IMR-90 (cell line): ENCODE data around the gene CD276. TPM values are rescaled to one million over a fixed set of nuclear protein-coding genes. Genes with fewer than 3 reads are reported as not detected.

ENCODE experiments used
- ATAC-seq: fragments of 200-7000 bp; cut with Tn5 transposase; 2 replicates; pipeline ENCODE4 v1.9.1; 2020; ENCODE audit warnings: low read depth, mild to moderate bottlenecking, moderate library complexity
- BruUV-seq: library from RNA; stranded (reverse); fragments of 400-500 nt; replicated peaks from 2 replicates; lab custom pipeline; 2021; lab: Mats Ljungman, UMichigan
- CTCF ChIA-PET: fragments of 300-600 bp; formaldehyde crosslinking; extraction: SDS; loops from one replicate; lab custom pipeline; 2021; ENCODE audit warnings: antibody characterized with exemption; lab: Yijun Ruan, JAX
- POLR2A ChIA-PET: fragments of 300-600 bp; sonication (Branson Sonifier 250); formaldehyde crosslinking; loops from one replicate; lab custom pipeline; 2022; ENCODE audit warnings: antibody characterized with exemption; ENCODE audit not compliant: unreplicated experiment; lab: Charles Lee
- DNase-seq: peaks from one replicate; pipeline ENCODE4 v3.0.0; 2013
- H2AFZ ChIP-seq: replicated peaks from 2 replicates; pipeline ENCODE3; 2013; ENCODE audit warnings: low read length, mild to moderate bottlenecking; ENCODE audit not compliant: poor library complexity
- H2AK5ac ChIP-seq: 2 replicates; pipeline ENCODE4 v1.6.1; 2013; ENCODE audit warnings: low read depth, low read length, inconsistent platforms
- H2AK9ac ChIP-seq: replicated peaks from 2 replicates; pipeline ENCODE3; 2013; ENCODE audit warnings: mild to moderate bottlenecking, low read depth, low read length, moderate library complexity; ENCODE audit not compliant: poor library complexity
- H2BK120ac ChIP-seq: 2 replicates; pipeline ENCODE4 v1.6.1; 2013; ENCODE audit warnings: low read depth, low read length, inconsistent platforms
- H2BK15ac ChIP-seq: 3 replicates; pipeline ENCODE4 v1.6.1; 2013; ENCODE audit warnings: low read depth, low read length, inconsistent platforms
- H2BK20ac ChIP-seq: 2 replicates; pipeline ENCODE4 v1.6.1; 2013; ENCODE audit warnings: low read depth, mild to moderate bottlenecking, inconsistent platforms, low read length, moderate library complexity
- H2BK5ac ChIP-seq: 2 replicates; pipeline ENCODE4 v1.6.1; 2013; ENCODE audit warnings: mild to moderate bottlenecking, low read depth, low read length, inconsistent platforms; ENCODE audit not compliant: poor library complexity, severe bottlenecking
- H3K14ac ChIP-seq: replicated peaks from 2 replicates; pipeline ENCODE4 v1.6.1; 2013; ENCODE audit warnings: low read depth, low read length, inconsistent platforms
- H3K18ac ChIP-seq: 2 replicates; pipeline ENCODE4 v1.6.1; 2013; ENCODE audit warnings: low read depth, low read length, control low read depth
- H3K23ac ChIP-seq: 2 replicates; pipeline ENCODE4 v1.6.1; 2013; ENCODE audit warnings: low read depth, low read length, inconsistent platforms
- H3K27ac ChIP-seq: 2 replicates; pipeline ENCODE4 v1.5.1; 2013; ENCODE audit warnings: mild to moderate bottlenecking, control low read depth, low read length; ENCODE audit not compliant: insufficient read depth
- H3K27me3 ChIP-seq: 2 replicates; pipeline ENCODE4 v1.6.1; 2013; ENCODE audit warnings: low read length; ENCODE audit not compliant: control insufficient read depth, insufficient read depth
- H3K36me3 ChIP-seq: 2 replicates; pipeline ENCODE4 v1.6.1; 2013; ENCODE audit warnings: low read length, mixed read lengths; ENCODE audit not compliant: control insufficient read depth, insufficient read depth
- H3K4ac ChIP-seq: 2 replicates; pipeline ENCODE4 v1.6.1; 2013; ENCODE audit warnings: low read depth, low read length, inconsistent platforms
- H3K4me1 ChIP-seq: 2 replicates; pipeline ENCODE4 v1.6.1; 2013; ENCODE audit warnings: low read length, mixed read lengths; ENCODE audit not compliant: control insufficient read depth, insufficient read depth
- H3K4me2 ChIP-seq: 2 replicates; pipeline ENCODE4 v1.6.1; 2013; ENCODE audit warnings: low read depth, mild to moderate bottlenecking, control low read depth, low read length, moderate library complexity
- H3K4me3 ChIP-seq: 2 replicates; pipeline ENCODE4 v1.5.1; 2013; ENCODE audit warnings: low read depth, mild to moderate bottlenecking, control low read depth, low read length, moderate library complexity; ENCODE audit not compliant: insufficient read depth
- H3K56ac ChIP-seq: 2 replicates; pipeline ENCODE4 v1.6.1; 2013; ENCODE audit warnings: low read length, inconsistent platforms; ENCODE audit not compliant: insufficient read depth; ENCODE audit errors: extremely low read depth
- H3K79me1 ChIP-seq, 2 experiments: 2 replicates each; pipeline ENCODE4 v1.6.1; 2013; ENCODE audit warnings: low read length in 2 of 2, inconsistent platforms in 1 of 2, low read depth in 1 of 2
- H3K9ac ChIP-seq: 2 replicates; pipeline ENCODE4 v1.6.1; 2013; ENCODE audit warnings: low read depth, low read length, control low read depth
- H3K9me1 ChIP-seq: 2 replicates; pipeline ENCODE4 v1.6.1; 2013; ENCODE audit warnings: low read length, inconsistent platforms; ENCODE audit not compliant: insufficient read depth
- H3K9me3 ChIP-seq: 2 replicates; pipeline ENCODE4 v1.6.1; 2013; ENCODE audit warnings: low read length; ENCODE audit not compliant: control insufficient read depth, insufficient read depth
- H4K20me1 ChIP-seq: 2 replicates; pipeline ENCODE4 v1.6.1; 2013; ENCODE audit warnings: low read length, inconsistent platforms; ENCODE audit not compliant: insufficient read depth
- H4K5ac ChIP-seq: 2 replicates; pipeline ENCODE4 v1.6.1; 2013; ENCODE audit warnings: mild to moderate bottlenecking, low read depth, low read length, control low read depth
- H4K8ac ChIP-seq, 2 experiments: 2 replicates each; pipeline ENCODE4 v1.6.1; 2013; ENCODE audit warnings: low read depth in 2 of 2, low read length in 2 of 2, control low read depth in 1 of 2, inconsistent platforms in 1 of 2
- H4K91ac ChIP-seq: 2 replicates; pipeline ENCODE4 v1.6.1; 2013; ENCODE audit warnings: low read depth, low read length, inconsistent platforms; ENCODE audit not compliant: insufficient read depth
- BHLHE40 ChIP-seq: fragments of 150-350 bp; IDR thresholded peaks from 2 replicates; pipeline ENCODE4 v1.6.1; 2016; ENCODE audit warnings: mild to moderate bottlenecking, low read depth, low read length
- CEBPB ChIP-seq: IDR thresholded peaks from 2 replicates; pipeline ENCODE4 v1.6.1; 2012; ENCODE audit warnings: low read depth, low read length, improper control_type of control experiment
- CHD1 ChIP-seq: IDR thresholded peaks from 2 replicates; pipeline ENCODE4 v1.6.1; 2012; ENCODE audit warnings: low read depth, low read length, improper control_type of control experiment
- ELK1 ChIP-seq: fragments of 150-350 bp; IDR thresholded peaks from 2 replicates; pipeline ENCODE4 v1.6.1; 2016; ENCODE audit warnings: low read depth, mild to moderate bottlenecking, low read length, moderate library complexity, borderline replicate concordance
- FOS ChIP-seq: fragments of 150-350 bp; IDR thresholded peaks from 2 replicates; pipeline ENCODE4 v1.6.1; 2016; ENCODE audit warnings: low read depth, low read length
- MAFK ChIP-seq: IDR thresholded peaks from 2 replicates; pipeline ENCODE4 v1.6.1; 2012; ENCODE audit warnings: low read depth, low read length, improper control_type of control experiment
- MAZ ChIP-seq: IDR thresholded peaks from 2 replicates; pipeline ENCODE4 v1.6.1; 2012; ENCODE audit warnings: low read depth, mild to moderate bottlenecking, low read length, improper control_type of control experiment, moderate library complexity, borderline replicate concordance
- MXI1 ChIP-seq: IDR thresholded peaks from 2 replicates; pipeline ENCODE4 v1.6.1; 2012; ENCODE audit warnings: low read depth, mild to moderate bottlenecking, low read length, moderate library complexity, borderline replicate concordance
- NFE2L2 ChIP-seq: fragments of 150-350 bp; IDR thresholded peaks from 2 replicates; pipeline ENCODE4 v1.6.1; 2016; ENCODE audit warnings: low read depth, mild to moderate bottlenecking, low read length
- POLR2A ChIP-seq: IDR thresholded peaks from 2 replicates; pipeline ENCODE4 v1.6.1; 2012; ENCODE audit warnings: mild to moderate bottlenecking, low read depth, low read length
- RAD21 ChIP-seq: IDR thresholded peaks from 2 replicates; pipeline ENCODE4 v1.6.1; 2012; ENCODE audit warnings: low read length, improper control_type of control experiment
- RCOR1 ChIP-seq: IDR thresholded peaks from 2 replicates; pipeline ENCODE4 v1.6.1; 2012; ENCODE audit warnings: mild to moderate bottlenecking, low read length, improper control_type of control experiment; ENCODE audit not compliant: insufficient replicate concordance
- RFX5 ChIP-seq: IDR thresholded peaks from 2 replicates; pipeline ENCODE4 v1.8.0; 2012; ENCODE audit warnings: low read depth, mild to moderate bottlenecking, low read length, moderate library complexity
- SMC3 ChIP-seq: fragments of 150-350 bp; IDR thresholded peaks from 2 replicates; pipeline ENCODE4 v1.6.1; 2016; ENCODE audit warnings: low read depth, mild to moderate bottlenecking, antibody characterized with exemption, low read length, moderate library complexity
- USF2 ChIP-seq: fragments of 150-350 bp; IDR thresholded peaks from 2 replicates; pipeline ENCODE4 v1.6.1; 2017; ENCODE audit warnings: mild to moderate bottlenecking, antibody characterized with exemption, low read length, low read depth
- WGBS, 2 experiments: methylation state at CpG; one replicate each; pipeline versions ENCODE4 v1.1.5 to v1.1.7; 2013; ENCODE audit warnings: missing lambda C conversion rate in 2 of 2; ENCODE audit not compliant: insufficient read length in 1 of 2; ENCODE audit errors: extremely low coverage in 2 of 2; 5-methylcytosine and 5-hydroxymethylcytosine counted together
- dilution Hi-C: fragments of 300-500 bp; cut with HindIII; formaldehyde crosslinking; loops from one replicate; pipeline ENCODE4 v1.14.3; 2018; ENCODE audit warnings: low sequenced_read_pairs; ENCODE audit not compliant: unreplicated experiment
- in situ Hi-C: fragments of 300-500 bp; cut with MboI; formaldehyde crosslinking; loops from 3 replicates; pipeline ENCODE4 v1.14.3; 2019; ENCODE audit warnings: low sequenced_read_pairs, inconsistent platforms, mixed read lengths
- intact Hi-C: fragments of 100-400 bp; cut with micrococcal nuclease; formaldehyde crosslinking; loops from 2 replicates; pipeline ENCODE4 v1.10.0; 2022
- polyA plus RNA-seq, 3 experiments: library from polyadenylated mRNA; depleted of rRNA; stranded (reverse); fragments of >200 nt; gene quantifications; 2 replicates each; pipeline ENCODE4 v1.2.3, GENCODE V29; 2012; ENCODE audit warnings: low replicate concordance in 1 of 3
- total RNA-seq: library from RNA; depleted of rRNA; stranded (reverse); fragments of >200 nt; gene quantifications from 2 replicates; pipeline ENCODE4 v1.2.3, GENCODE V29; 2012
- TF ChIP-seq, protein P1 (sequence below): conservative IDR thresholded peaks from 2 replicates; pipeline ENCODE4 v1.5.1; 2012; ENCODE audit warnings: mild to moderate bottlenecking, low read depth, low read length, improper control_type of control experiment

CD276 gene
- total and polyA plus RNA-seq, 2 of the 4 experiments (the other 2 are of a cell fraction), result 30.8 to 149 TPM

DNA sequence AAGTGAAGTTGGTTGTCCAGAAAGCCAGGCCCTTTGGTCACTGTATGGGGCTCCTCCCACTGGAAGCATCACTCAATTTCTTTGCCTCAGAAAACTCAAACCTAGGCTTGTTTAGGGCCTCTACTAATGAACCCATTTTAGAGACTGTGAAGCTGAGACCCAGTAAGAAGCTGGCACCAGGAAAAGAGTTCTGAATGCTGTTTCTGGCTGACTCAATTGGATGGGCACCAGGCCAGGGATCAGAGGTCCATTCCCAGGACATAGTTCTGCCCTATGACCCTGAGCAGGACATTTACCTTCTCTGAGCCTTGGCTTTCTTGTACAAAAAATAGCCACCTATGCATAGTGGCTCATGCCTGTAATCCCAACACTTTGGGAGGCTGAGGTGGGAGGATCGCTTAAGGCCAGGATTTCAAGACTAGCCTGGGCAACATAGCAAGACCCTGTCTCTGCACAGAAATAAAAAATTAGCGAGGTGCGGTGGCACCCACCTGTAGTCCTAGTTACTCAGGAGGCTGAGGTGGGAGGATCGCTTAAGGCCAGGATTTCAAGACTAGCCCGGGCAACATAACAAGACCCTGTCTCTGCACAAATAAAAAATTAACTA lies 30.6 kb downstream of the CD276 start:
- H3K56ac ChIP-seq, result no peak overlapping the region
- no peak overlapping the region for H3K14ac ChIP-seq
- in situ Hi-C loops (no loop called here), intact Hi-C loops (no loop called here), dilution Hi-C loops (no loop called here)
- H3K4me2 ChIP-seq, result no peak overlapping the region
- POLR2A ChIA-PET, result no interaction called here
- H2AK5ac ChIP-seq, result no peak overlapping the region
- H2BK15ac ChIP-seq, result no peak overlapping the region
- no peak overlapping the region for H3K18ac ChIP-seq
- 80% methylated on average over 1 of the region's 5 CpGs; no CpG with 5 or more reads in 1 of the 2 experiments for WGBS, 2 experiments
- no peaks in the 10 kb centered on the region for H3K9me3 ChIP-seq
- H3K9me1 ChIP-seq, result no peaks in the 10 kb centered on the region
- no peak overlapping the region for H2AK9ac ChIP-seq
- H3K27me3 ChIP-seq, result peaks cover 10% of the 10 kb centered on the region; the same call in 1 of the 2 replicates
- no peak overlapping the region for H3K9ac ChIP-seq
- H3K4ac ChIP-seq, result no peak overlapping the region
- no peaks in the 10 kb centered on the region for H3K4me1 ChIP-seq
- no peak overlapping the region for H2BK20ac ChIP-seq
- no peak for ATAC-seq
- no peak overlapping the region for H3K27ac ChIP-seq
- TF ChIP-seq SMC3 (no peak), RAD21 (no peak), USF2 (no peak), FOS (no peak), RFX5 (no peak), CHD1 (no peak), ELK1 (no peak), CEBPB (no peak), NFE2L2 (no peak), MAFK (no peak), POLR2A (no peak), MXI1 (no peak), MAZ (no peak), BHLHE40 (no peak), RCOR1 (no peak)
- TF ChIP-seq, protein P1, sequence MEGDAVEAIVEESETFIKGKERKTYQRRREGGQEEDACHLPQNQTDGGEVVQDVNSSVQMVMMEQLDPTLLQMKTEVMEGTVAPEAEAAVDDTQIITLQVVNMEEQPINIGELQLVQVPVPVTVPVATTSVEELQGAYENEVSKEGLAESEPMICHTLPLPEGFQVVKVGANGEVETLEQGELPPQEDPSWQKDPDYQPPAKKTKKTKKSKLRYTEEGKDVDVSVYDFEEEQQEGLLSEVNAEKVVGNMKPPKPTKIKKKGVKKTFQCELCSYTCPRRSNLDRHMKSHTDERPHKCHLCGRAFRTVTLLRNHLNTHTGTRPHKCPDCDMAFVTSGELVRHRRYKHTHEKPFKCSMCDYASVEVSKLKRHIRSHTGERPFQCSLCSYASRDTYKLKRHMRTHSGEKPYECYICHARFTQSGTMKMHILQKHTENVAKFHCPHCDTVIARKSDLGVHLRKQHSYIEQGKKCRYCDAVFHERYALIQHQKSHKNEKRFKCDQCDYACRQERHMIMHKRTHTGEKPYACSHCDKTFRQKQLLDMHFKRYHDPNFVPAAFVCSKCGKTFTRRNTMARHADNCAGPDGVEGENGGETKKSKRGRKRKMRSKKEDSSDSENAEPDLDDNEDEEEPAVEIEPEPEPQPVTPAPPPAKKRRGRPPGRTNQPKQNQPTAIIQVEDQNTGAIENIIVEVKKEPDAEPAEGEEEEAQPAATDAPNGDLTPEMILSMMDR, result no peak
- H4K5ac ChIP-seq, result no peak overlapping the region
- no peak overlapping the region for H3K23ac ChIP-seq
- H3K4me3 ChIP-seq, result no peak overlapping the region
- H3K79me1 ChIP-seq, result peaks cover 0 to 5% of the 10 kb centered on the region in 2 experiments; a peak in 2 of 4 replicates
- no peak overlapping the region for H4K8ac ChIP-seq
- no peak overlapping the region for H2AFZ ChIP-seq
- peaks cover 5% of the 10 kb centered on the region for H4K20me1 ChIP-seq
- H2BK5ac ChIP-seq, result no peak overlapping the region
- no peak overlapping the region for H2BK120ac ChIP-seq
- no peak for DNase-seq
- H3K36me3 ChIP-seq, result peaks cover 35% of the 10 kb centered on the region
- BruUV-seq, result no TSS peak
- no peak overlapping the region for H4K91ac ChIP-seq
- CTCF ChIA-PET, result no interaction called here
